Measurements from ENCODE around the gene ASXL2. TPM values are rescaled to one million over a fixed set of nuclear protein-coding genes. Genes with fewer than 3 reads are reported as not detected.
A peak's percentile ranks its signal among the peaks of the same experiment; 100 is the strongest.

Gene ASXL2
- total and polyA plus RNA-seq, 2 of the 13 experiments (the other 11 are each of a cell fraction or from before 2014, with no cell fraction given): 12.1 to 19.2 TPM

GRCh38 chr2:25877431-25878360, 591 bp downstream of the ASXL2 start (continued):
- TF ChIP-seq HMGA1 (CRISPR knock-in tag; conservative IDR thresholded peaks at IDR 0.05) (no peak), HOXA9 (CRISPR knock-in tag; IDR thresholded peaks at IDR 0.05; ENCODE audit: borderline replicate concordance) (peak; percentile 3; the same call in 1 of the 2 replicates), TCF12 (IDR thresholded peaks at IDR 0.05) (no peak), TCF12 (CRISPR knock-in tag; IDR thresholded peaks at IDR 0.05) (peak; percentile 81; the same call in 1 of the 2 replicates), HCFC1 (IDR thresholded peaks at IDR 0.05; ENCODE audit: low read depth, low read length) (peak; percentile 80), PTBP1 (IDR thresholded peaks at IDR 0.05; ENCODE audit: low read depth, low read length, poor library complexity, severe bottlenecking) (peak; percentile 29), BCL3 (CRISPR knock-in tag; IDR thresholded peaks at IDR 0.05) (0 out of 2 replicates have a peak, but pooled peaks have one; percentile 71), MIER3 (CRISPR knock-in tag; IDR thresholded peaks at IDR 0.05; ENCODE audit: borderline replicate concordance) (peak; percentile 68; the same call in 1 of the 2 replicates), ZNF225 (CRISPR knock-in tag; IDR thresholded peaks at IDR 0.05) (peak; percentile 43; the same call in 1 of the 2 replicates), ZNF263 (CRISPR knock-in tag; IDR thresholded peaks at IDR 0.05) (peak; percentile 28; the same call in 1 of the 2 replicates), RBM22 (optimal IDR thresholded peaks at IDR 0.05; ENCODE audit: low read length) (peak; percentile 65), SALL2 (CRISPR knock-in tag; IDR thresholded peaks at IDR 0.05) (0 out of 2 replicates have a peak, but pooled peaks have one; percentile 61), RFX5 (IDR thresholded peaks at IDR 0.05; ENCODE audit: low read depth, low read length) (no peak), ZFP36L2 (CRISPR knock-in tag; IDR thresholded peaks at IDR 0.05) (peak; percentile 14; the same call in 1 of the 2 replicates), ZNF740 (CRISPR knock-in tag; IDR thresholded peaks at IDR 0.05) (no peak), GATAD2A (CRISPR knock-in tag; IDR thresholded peaks at IDR 0.05) (peak; percentile 4; the same call in 1 of the 2 replicates), ZBTB10 (CRISPR knock-in tag; IDR thresholded peaks at IDR 0.05; ENCODE audit: borderline replicate concordance) (peak; percentile 57; the same call in 1 of the 2 replicates), TFAP4 (IDR thresholded peaks at IDR 0.05; ENCODE audit: borderline replicate concordance, low read depth) (peak; percentile 31; the same call in 1 of the 2 replicates), ZSCAN12 (CRISPR knock-in tag; IDR thresholded peaks at IDR 0.05) (0 out of 2 replicates have a peak, but pooled peaks have one; percentile 56), KDM5A (IDR thresholded peaks at IDR 0.05; ENCODE audit: borderline replicate concordance, low read length) (peak; percentile 83), TEF (CRISPR knock-in tag; IDR thresholded peaks at IDR 0.05) (no peak), ZNF143 (CRISPR knock-in tag; IDR thresholded peaks at IDR 0.05) (peak; percentile 91), BHLHE40 (IDR thresholded peaks at IDR 0.05; ENCODE audit: low read length) (no peak; the same call in 1 of the 2 replicates), PHF21A (CRISPR knock-in tag; IDR thresholded peaks at IDR 0.05) (no peak; the same call in 1 of the 2 replicates)
